OCI-LY1 (cell line): ENCODE data around the gene RELB.

Experiments used
- H2AFZ ChIP-seq: fragments of 200-600 bp; sonication (generic), shearing (Covaris generic); 2 replicates; pipeline ENCODE4 v1.6.0; 2014; ENCODE audit warnings: antibody characterized with exemption, mild to moderate bottlenecking, low read length
- H3F3A ChIP-seq: fragments of 200-600 bp; sonication (generic), shearing (Covaris generic); 2 replicates; pipeline ENCODE4 v1.6.0; 2014; ENCODE audit warnings: mild to moderate bottlenecking, antibody characterized with exemption, low read length, moderate library complexity; ENCODE audit not compliant: insufficient read depth
- H3K27ac ChIP-seq: fragments of 200-600 bp; sonication (generic); 2 replicates; pipeline ENCODE4 v1.5.1; 2014; ENCODE audit warnings: low read length, mixed run types, mild to moderate bottlenecking, low read depth; ENCODE audit not compliant: poor library complexity, severe bottlenecking
- H3K27me3 ChIP-seq: fragments of 200-600 bp; sonication (generic); 2 replicates; pipeline ENCODE4 v1.6.0; 2014; ENCODE audit warnings: antibody characterized with exemption, mild to moderate bottlenecking, low read length, moderate library complexity; ENCODE audit not compliant: insufficient read depth
- H3K36me3 ChIP-seq: fragments of 200-600 bp; sonication (generic); 2 replicates; pipeline ENCODE4 v1.6.1; 2014; ENCODE audit warnings: mild to moderate bottlenecking, antibody characterized with exemption, low read length, moderate library complexity, mixed read lengths; ENCODE audit not compliant: insufficient read depth
- H3K4me1 ChIP-seq: fragments of 200-600 bp; sonication (generic); 2 replicates; pipeline ENCODE4 v1.5.1; 2014; ENCODE audit warnings: mild to moderate bottlenecking, low read length, moderate library complexity; ENCODE audit not compliant: insufficient read depth, severe bottlenecking
- H3K4me2 ChIP-seq: fragments of 200-600 bp; sonication (generic), shearing (Covaris generic); 2 replicates; pipeline ENCODE4 v1.6.1; 2014; ENCODE audit warnings: low read length
- H3K4me3 ChIP-seq: fragments of 200-600 bp; sonication (generic); 2 replicates; pipeline ENCODE4 v1.5.1; 2014; ENCODE audit warnings: low read length, low read depth, mild to moderate bottlenecking, mixed read lengths; ENCODE audit not compliant: poor library complexity, severe bottlenecking
- H3K79me2 ChIP-seq: fragments of 200-600 bp; shearing (Covaris generic); 2 replicates; pipeline ENCODE4 v1.6.1; 2016; ENCODE audit warnings: mixed run types, low read length, mixed read lengths; ENCODE audit not compliant: insufficient read depth
- H3K9ac ChIP-seq: fragments of 200-600 bp; sonication (generic), shearing (Covaris generic); 2 replicates; pipeline ENCODE4 v1.6.1; 2014; ENCODE audit warnings: mild to moderate bottlenecking, low read length, mixed read lengths
- H3K9me2 ChIP-seq: fragments of 200-600 bp; sonication (generic), shearing (Covaris generic); 2 replicates; pipeline ENCODE4 v1.6.1; 2014; ENCODE audit warnings: low read depth, mild to moderate bottlenecking, low read length, mixed read lengths
- H3K9me3 ChIP-seq: fragments of 200-600 bp; shearing (Covaris generic); 2 replicates; pipeline ENCODE4 v1.6.1; 2014; ENCODE audit warnings: low read length, mixed read lengths
- H4K20me1 ChIP-seq: fragments of 200-600 bp; sonication (generic), shearing (Covaris generic); 2 replicates; pipeline ENCODE4 v1.6.0; 2016; ENCODE audit warnings: mild to moderate bottlenecking, low read length; ENCODE audit not compliant: insufficient read depth
- EZH2 ChIP-seq: fragments of 200-600 bp; sonication (generic), shearing (Covaris generic); IDR thresholded peaks from 2 replicates; pipeline ENCODE4 v1.8.0; 2017; ENCODE audit warnings: borderline replicate concordance, mixed run types, mild to moderate bottlenecking, antibody characterized with exemption, low read length, moderate library complexity, mixed read lengths
- TF ChIP-seq, protein P1 (sequence below): fragments of 200-600 bp; sonication (generic), shearing (Covaris generic); IDR thresholded peaks from 2 replicates; pipeline ENCODE4 v1.5.1; 2017; ENCODE audit warnings: mild to moderate bottlenecking, antibody characterized with exemption, low read length, moderate library complexity, mixed read lengths

The RELB gene

DNA sequence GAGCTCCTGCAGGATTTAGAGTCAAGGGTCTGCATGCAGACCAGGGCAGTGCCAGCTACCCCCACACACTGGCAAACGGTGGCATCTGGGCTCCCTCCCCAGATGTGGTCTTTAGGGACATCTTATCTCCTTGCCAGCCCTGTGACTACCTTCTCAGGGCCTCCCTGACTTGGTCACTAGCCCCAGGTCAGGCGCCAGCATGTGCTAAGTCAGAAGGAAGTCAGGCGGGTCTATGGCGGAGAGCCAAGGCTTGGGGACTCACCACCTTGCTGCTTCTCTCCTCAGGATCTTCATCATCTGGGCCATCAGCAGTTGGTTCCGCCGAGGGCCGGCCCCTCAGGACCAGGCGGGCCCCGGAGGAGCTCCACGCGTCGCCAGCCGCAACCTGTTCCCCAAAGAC is 28.5 kb upstream of the RELB start:
- peaks cover 66% of the 10 kb centered on the region for H3K36me3 ChIP-seq
- no peak for TF ChIP-seq EZH2
- TF ChIP-seq, protein P1, sequence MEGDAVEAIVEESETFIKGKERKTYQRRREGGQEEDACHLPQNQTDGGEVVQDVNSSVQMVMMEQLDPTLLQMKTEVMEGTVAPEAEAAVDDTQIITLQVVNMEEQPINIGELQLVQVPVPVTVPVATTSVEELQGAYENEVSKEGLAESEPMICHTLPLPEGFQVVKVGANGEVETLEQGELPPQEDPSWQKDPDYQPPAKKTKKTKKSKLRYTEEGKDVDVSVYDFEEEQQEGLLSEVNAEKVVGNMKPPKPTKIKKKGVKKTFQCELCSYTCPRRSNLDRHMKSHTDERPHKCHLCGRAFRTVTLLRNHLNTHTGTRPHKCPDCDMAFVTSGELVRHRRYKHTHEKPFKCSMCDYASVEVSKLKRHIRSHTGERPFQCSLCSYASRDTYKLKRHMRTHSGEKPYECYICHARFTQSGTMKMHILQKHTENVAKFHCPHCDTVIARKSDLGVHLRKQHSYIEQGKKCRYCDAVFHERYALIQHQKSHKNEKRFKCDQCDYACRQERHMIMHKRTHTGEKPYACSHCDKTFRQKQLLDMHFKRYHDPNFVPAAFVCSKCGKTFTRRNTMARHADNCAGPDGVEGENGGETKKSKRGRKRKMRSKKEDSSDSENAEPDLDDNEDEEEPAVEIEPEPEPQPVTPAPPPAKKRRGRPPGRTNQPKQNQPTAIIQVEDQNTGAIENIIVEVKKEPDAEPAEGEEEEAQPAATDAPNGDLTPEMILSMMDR: no peak
- H3K79me2 ChIP-seq: no peaks in the 10 kb centered on the region
- H3K9me2 ChIP-seq: no peaks in the 10 kb centered on the region
- no peaks in the 10 kb centered on the region for H4K20me1 ChIP-seq
- no peaks in the 10 kb centered on the region for H3K9me3 ChIP-seq
- no peak overlapping the region for H3K27ac ChIP-seq
- no peak overlapping the region for H3K4me2 ChIP-seq
- no peak overlapping the region for H3K4me3 ChIP-seq
- H2AFZ ChIP-seq: no peak overlapping the region
- H3K4me1 ChIP-seq: peaks cover 5% of the 10 kb centered on the region
- no peaks in the 10 kb centered on the region for H3F3A ChIP-seq
- H3K27me3 ChIP-seq: no peaks in the 10 kb centered on the region
- H3K9ac ChIP-seq: no peak overlapping the region; the same call in 1 of the 2 replicates

DNA sequence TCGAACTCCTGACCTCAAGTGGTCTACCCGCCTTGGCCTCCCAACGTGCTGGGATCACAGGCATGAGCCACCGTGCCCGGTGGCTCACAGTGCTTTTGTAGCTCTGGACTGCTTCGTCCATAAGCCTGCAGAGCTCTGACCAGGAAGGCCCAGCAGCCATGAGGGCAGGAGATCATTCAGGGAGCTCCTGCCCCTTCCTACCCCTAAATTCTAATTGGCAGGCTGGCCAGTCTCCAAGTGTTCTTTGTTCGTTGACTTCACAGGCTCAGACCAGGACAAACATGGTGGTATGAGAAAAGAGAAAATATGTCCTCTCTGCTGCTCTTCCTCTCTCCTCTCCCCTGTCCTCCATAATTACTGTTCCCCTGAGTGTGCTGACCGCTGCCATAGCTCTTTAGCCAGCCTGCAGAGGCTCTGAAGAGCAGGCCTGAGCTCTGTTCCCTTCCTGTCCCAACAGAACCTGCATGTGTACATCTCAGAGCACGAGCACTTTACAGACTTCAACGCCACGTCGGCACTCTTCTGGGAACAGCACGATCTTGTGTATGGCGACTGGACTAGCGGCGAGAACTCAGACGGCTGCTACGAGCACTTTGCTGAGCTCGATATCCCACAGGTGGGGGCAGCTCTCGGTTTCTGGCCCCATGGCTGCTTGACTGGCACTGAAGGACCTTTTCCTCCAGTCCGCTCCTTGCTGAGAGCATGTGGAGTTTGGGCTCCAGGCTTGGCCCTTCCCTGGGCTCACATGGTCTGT is 27.1 kb upstream of the RELB start:
- Histone ChIP-seq H3K36me3 (peaks cover 62% of the 10 kb centered on the region), H3K9me2 (no peaks in the 10 kb centered on the region), H2AFZ (no peak overlapping the region), H3K79me2 (no peaks in the 10 kb centered on the region), H3K9me3 (no peaks in the 10 kb centered on the region), H3K9ac (no peak overlapping the region), H3F3A (no peaks in the 10 kb centered on the region), H3K27me3 (no peaks in the 10 kb centered on the region), H3K27ac (no peak overlapping the region), H3K4me2 (no peak overlapping the region), H3K4me1 (peaks cover 5% of the 10 kb centered on the region), H3K4me3 (no peak overlapping the region), H4K20me1 (no peaks in the 10 kb centered on the region)
- TF ChIP-seq EZH2: no peak

DNA sequence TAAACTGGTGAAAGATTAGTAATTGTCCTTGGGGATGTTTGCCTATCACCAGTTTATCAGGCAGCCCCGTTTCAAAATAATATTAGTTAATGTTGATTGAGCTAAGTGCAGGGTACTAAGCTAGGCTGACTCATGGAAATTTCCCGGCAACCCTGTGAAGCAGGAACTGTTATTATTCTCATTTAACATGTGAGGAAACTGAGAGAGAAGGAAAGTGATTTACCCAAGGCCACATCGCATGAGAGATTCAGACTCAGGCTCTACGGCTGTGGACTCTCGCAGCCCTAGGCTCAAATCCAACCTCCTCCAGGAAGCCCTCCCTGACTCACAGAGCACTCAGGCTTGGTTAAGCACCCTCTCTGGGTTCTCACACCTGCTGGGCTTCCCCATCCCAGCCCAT is 26.4 kb upstream of the RELB start:
- no peak overlapping the region for H3K27ac ChIP-seq
- H4K20me1 ChIP-seq: no peaks in the 10 kb centered on the region
- no peak overlapping the region for H3K4me2 ChIP-seq
- peaks cover 68% of the 10 kb centered on the region for H3K36me3 ChIP-seq
- no peaks in the 10 kb centered on the region for H3K27me3 ChIP-seq
- H3K4me1 ChIP-seq: peaks cover 5% of the 10 kb centered on the region
- H3K79me2 ChIP-seq: no peaks in the 10 kb centered on the region
- no peaks in the 10 kb centered on the region for H3F3A ChIP-seq
- TF ChIP-seq EZH2: no peak
- TF ChIP-seq, protein P1: no peak
- no peaks in the 10 kb centered on the region for H3K9me2 ChIP-seq
- no peak overlapping the region for H3K4me3 ChIP-seq
- no peak overlapping the region for H2AFZ ChIP-seq
- no peak overlapping the region for H3K9ac ChIP-seq
- no peaks in the 10 kb centered on the region for H3K9me3 ChIP-seq

DNA sequence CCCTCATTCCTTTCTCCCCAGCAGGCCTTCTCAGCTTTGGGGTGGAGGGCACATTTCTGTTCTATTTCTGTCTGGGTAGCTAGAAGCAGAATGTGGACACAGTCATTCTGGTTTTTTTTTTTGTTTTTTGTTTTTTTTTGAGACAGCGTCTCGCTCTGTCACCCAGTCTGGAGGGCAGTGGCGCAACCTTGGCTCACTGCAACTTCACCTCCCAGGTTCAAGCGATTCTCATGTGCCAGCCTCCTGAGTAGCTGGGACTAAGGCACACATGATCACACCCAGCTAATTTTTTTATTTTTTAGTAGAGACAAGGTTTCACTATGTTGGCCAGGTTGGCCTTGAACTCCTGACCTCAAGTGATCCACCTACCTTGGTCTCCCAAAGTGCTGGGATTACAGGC is 25.8 kb upstream of the RELB start:
- H2AFZ ChIP-seq: no peak overlapping the region
- H4K20me1 ChIP-seq: no peaks in the 10 kb centered on the region
- H3K79me2 ChIP-seq: no peaks in the 10 kb centered on the region
- H3K9me2 ChIP-seq: no peaks in the 10 kb centered on the region
- no peak overlapping the region for H3K9ac ChIP-seq
- no peak overlapping the region for H3K27ac ChIP-seq
- H3K36me3 ChIP-seq: peaks cover 74% of the 10 kb centered on the region
- no peaks in the 10 kb centered on the region for H3F3A ChIP-seq
- TF ChIP-seq EZH2: no peak
- TF ChIP-seq, protein P1: no peak
- no peaks in the 10 kb centered on the region for H3K9me3 ChIP-seq
- no peaks in the 10 kb centered on the region for H3K27me3 ChIP-seq
- H3K4me1 ChIP-seq: peaks cover 5% of the 10 kb centered on the region
- H3K4me2 ChIP-seq: no peak overlapping the region
- no peak overlapping the region for H3K4me3 ChIP-seq
